HG03135 (cell line): ENCODE data around the gene GOLGA8R.
"Not testable (repeated sequence)": the region's sequence is repeated elsewhere in the genome, so short reads cannot be mapped to it uniquely, and the experiment has no call there.

Source experiments
- ATAC-seq: cut with Tn5 transposase; IDR thresholded peaks from one replicate; pipeline ENCODE4 v1.9.1; 2021; ENCODE audit warnings: mild to moderate bottlenecking, moderate library complexity; ENCODE audit not compliant: unreplicated experiment

Gene GOLGA8R

GRCh38 chr15:30414160-30414559 is at the start of gene GOLGA8R:
GOLGA8R (minus strand) TSS chr15:30414260; CDS start chr15:30414162, 98 bp downstream.
- not testable (repeated sequence) for ATAC-seq

DNA sequence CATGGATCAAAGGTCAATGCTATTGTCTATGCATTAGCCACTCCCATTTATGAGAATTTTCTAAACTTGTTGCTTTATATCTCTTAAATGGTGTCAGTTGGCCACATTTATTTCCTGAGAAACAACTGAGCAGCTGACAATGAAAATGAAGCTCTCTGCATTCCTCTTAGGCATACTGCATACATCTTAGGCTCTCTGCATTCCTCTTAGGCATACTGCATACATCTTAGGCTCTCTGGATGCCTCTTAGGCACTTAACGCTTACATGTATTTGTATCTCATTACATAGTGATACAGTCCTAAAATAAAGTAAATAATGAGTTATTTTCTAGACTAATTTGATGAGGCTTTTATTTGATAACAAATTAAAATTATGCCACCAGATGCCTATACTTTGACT is 49.8 kb upstream of the GOLGA8R start:
- ATAC-seq = not testable (repeated sequence)

- ATAC-seq = not testable (repeated sequence)
Measured at GRCh38 chr15:30462176-30462575, 48.1 kb upstream of the GOLGA8R start.

- ATAC-seq = not testable (repeated sequence)
Measured at GRCh38 chr15:30452702-30453101, 38.6 kb upstream of the GOLGA8R start.

GRCh38 chr15:30438348-30438747 is 24.3 kb upstream of the GOLGA8R start:
- ATAC-seq = not testable (repeated sequence)

DNA sequence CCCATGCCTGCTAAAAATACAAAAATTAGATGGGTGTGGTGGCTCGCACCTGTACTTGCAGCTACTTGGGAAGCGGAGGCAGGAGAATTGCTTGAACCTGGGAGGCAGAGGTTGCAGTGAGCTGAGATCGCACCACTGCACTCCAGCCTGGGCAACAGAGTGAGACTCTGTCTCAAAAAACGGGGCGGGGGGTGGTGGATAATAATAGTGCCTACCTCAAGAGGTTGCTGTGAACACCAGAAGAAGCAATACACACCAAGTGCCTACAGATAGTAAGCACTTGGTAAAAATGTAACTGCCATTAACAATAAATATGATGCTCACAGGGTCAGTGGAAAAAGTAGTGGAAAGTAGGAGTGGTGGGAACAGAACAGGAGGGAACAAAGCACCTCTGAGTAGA is 21.8 kb upstream of the GOLGA8R start:
- not testable (repeated sequence) for ATAC-seq

- ATAC-seq = not testable (repeated sequence)
Measured at GRCh38 chr15:30420723-30421122, 6.7 kb upstream of the GOLGA8R start.

DNA sequence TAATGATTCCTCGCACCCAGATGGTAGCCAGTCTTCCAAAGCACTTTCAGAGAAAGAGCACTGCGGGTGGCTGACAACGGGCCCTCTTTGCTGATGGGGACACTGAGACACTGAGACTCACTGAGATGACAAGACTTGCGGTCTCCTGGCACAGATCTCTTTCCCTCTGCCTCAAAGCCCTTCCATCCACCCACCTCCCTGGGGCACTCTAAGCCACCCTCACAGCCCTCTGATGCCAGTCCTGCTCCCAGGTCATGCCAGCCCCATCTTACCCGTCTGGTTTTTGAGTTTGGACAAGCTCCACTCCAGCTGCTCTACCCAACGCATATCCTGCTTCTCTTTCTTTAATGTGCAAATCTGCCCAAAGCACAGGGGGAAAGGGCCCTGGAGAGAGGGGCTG is 6.4 kb downstream of the GOLGA8R start:
- ATAC-seq = not testable (repeated sequence)

GRCh38 chr15:30398988-30399387 is 15.1 kb downstream of the GOLGA8R start:
- ATAC-seq = not testable (repeated sequence)

GRCh38 chr15:30393664-30393991 is 20.4 kb downstream of the GOLGA8R start:
- not testable (repeated sequence) for ATAC-seq

DNA sequence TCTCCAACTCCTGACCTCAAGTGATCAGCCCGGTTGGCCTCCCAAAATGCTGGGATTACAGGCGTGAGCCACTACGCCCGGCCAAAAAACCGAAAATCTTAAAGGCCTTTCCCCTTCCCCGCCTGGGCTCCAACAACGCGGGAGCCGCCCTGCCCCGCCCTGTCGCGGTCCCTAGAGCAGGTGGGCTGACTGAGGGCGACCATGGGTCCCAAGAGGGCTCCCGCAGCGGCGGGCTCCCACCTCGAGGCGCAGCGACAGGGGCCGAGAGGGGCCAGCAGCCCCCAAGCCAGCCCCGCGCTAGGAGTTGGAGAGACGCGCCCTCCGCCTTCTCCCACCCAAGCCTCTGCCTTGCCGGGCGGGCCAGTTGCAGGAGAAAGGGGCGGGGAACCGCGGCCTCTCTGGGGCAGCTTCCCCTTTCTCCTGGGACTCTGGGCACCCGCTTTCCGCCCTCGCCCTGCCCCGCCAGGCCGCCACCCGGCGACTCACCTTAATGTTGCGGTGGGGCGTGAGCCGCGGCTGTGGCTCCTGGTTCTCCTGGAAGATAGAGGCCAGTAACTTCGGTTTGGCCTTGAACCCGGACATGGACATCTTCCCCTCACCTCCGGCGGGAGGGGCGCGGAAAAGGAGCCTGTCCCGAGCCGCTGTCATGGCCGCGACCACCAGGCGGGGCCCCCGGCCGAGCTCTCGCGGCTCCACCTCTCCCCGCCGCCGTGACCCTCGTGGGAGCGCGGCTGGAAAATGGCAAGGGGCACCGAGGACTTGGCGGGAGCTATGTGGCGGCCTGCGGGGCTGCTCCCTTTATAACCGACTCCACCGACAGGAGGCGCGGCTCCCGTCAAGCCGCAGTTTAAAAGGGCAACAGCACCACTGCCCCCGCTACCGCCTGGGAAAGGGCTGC is 21.0 kb downstream of the GOLGA8R start, which contains the start of gene CHRFAM7A:
CHRFAM7A (minus strand) TSS at position 775 of the 898 bp plus-strand sequence. CDS start 10,189 bp downstream, outside the sequence.
- ATAC-seq = not testable (repeated sequence)

DNA sequence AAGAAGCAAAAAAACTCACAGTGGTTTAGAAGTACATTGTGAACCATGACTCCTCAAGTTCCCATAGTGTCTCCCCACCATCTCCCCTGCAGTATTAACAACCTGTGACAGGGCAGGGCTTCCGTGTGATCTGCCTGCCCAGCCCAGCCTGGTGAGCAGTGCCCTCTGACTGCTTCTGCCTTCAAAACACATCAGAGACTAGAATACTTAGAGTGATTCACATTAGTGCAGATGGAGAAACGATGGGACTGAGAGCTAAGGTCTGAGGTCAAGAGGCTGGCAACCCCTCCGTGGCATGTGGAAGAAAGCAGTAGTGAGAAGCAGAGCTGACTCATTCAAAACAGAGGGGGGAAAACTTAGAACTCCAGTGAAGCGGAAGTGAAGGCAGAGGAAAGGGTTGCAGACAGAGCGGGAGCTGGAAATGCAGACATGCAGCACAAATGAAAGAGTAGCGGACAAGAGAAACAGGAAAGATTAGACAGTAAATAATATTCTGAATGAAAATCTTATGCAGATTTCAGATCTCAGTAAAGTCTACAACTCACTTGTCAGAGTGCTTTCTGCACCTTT is 27.7 kb downstream of the GOLGA8R start:
- ATAC-seq = not testable (repeated sequence)

DNA sequence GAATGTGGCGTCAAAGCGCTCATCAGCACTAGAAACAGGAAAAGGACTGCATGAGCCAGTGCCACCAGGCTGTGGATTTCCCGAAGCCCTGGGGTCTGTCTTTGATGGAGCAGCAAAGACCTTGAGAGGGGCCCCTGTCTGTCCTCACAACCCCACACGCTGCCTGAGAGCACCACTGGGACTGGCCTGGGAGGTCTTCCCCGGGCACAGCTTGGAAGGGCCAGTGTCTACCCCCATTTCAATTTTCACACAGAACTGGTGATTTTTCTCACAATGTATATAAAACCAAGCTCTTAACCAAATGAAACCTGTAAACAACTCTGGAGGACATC is 37.0 kb downstream of the GOLGA8R start:
- not testable (repeated sequence) for ATAC-seq

- not testable (repeated sequence) for ATAC-seq
Measured at GRCh38 chr15:30376375-30377081, 37.5 kb downstream of the GOLGA8R start.

DNA sequence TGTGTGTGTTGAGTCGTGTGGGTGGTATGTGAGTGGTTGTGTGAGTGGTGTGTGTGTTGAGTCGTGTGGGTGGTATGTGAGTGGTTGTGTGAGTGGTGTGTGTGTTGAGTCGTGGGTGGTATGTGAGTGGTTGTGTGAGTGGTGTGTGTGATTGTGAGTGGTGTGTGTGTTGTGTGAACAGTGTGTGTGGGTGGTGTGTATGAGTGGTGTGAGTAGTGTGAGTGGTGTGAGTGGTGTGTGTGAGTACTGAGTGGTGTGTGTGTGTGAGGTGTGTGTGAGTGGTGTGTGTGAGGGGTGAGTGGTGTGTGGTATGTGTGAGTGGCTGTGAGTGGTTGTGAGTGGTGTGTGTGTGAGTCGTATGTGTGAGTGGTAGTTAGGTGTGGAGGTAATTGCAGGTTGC is 38.2 kb downstream of the GOLGA8R start:
- not testable (repeated sequence) for ATAC-seq

- not testable (repeated sequence) for ATAC-seq
Measured at GRCh38 chr15:30374862-30375261, 39.2 kb downstream of the GOLGA8R start.

DNA sequence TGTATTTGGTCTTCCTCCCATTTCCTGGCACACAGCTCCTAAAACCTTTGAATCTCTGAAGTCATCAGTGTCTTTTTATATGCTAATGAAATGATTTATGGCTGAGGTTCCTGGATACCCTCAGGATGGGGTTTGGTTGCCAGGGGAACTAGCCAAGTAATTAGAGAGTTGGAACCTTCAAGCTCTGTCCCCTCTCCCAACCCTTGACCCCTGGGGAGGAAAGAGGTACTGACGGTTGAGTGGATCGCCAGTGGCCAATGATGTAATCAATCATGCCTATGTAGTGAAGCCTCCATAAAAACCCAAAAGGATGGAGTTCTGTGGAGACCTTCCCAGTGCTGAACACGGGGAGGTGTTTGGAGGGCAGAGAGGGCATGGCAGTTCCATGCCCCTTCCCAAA is 45.8 kb downstream of the GOLGA8R start:
- not testable (repeated sequence) for ATAC-seq

GRCh38 chr15:30367246-30367645 is 46.8 kb downstream of the GOLGA8R start:
- not testable (repeated sequence) for ATAC-seq

DNA sequence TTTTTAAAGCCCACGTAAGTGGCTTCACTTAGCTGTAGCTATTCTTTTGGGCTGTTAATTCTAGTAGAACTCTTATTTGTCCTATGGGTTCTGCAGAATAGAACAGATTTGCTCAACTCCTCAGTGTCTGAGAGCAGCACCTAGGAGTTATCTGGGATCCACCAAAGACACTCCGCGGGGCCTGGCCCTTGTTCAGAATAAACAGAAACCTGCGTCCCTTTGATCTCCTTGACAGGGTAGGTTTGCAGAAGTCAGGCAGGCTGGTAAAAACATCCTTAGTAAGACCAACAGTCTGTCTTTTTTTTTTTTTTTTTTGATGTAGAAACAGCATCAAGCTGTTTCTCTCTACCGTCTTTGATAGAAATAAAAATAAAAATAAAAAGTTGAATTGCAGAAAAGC is 52.7 kb downstream of the GOLGA8R start:
- not testable (repeated sequence) for ATAC-seq

DNA sequence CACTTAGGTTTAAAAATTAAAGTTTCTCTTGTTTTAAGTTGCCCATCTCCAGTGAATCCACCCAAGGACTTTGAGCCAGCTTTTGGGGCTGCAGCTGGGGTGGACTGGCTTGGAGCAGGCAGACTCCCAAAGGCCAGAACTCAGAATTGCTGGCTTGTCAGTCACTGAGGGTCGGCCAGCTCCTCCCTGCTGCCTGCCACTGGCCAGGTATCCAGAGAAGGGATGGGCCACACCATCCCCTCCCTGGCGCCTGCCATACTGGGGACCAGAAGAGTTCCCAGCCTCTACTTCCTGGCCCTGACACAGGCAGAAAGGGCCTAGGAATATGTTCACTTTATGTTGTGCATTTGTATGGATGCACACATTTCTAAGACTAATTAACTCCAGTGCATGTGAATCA is 53.1 kb downstream of the GOLGA8R start:
- ATAC-seq = not testable (repeated sequence)

DNA sequence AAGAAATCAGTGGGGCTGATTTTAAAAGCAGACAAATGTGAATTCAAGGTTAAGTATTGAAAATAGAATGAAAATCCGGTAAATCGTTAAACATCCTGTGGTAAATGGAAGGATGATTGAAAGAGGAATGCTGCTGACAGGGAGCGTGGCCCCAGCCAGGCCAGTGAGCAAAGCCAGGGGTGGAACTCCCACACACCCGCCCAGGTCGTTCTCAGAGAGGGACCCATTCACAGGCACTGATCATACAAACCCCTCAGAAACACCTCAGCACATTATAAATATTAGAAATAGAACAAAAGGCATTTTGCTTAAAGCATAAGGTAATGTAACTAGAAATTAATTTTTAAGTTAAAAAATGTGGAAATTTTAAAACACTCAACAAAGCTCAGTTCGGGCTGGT is 59.0 kb downstream of the GOLGA8R start:
- ATAC-seq = not testable (repeated sequence)
